Kidney (tissue), 14 donors: ENCODE measurements around the gene RAB41. TPM values are rescaled to one million over a fixed set of nuclear protein-coding genes. Genes with fewer than 3 reads are reported as not detected.

ENCODE experiments used
- DNase-seq, 5 donors: peaks; one replicate each; pipeline ENCODE4 v3.0.0-alpha.2; 2013 to 2020
- FAIRE-seq: peaks from 2 replicates; lab custom pipeline; 2012; peaks lifted over from hg19 to GRCh38; lab: Jason Lieb, UNC
- H3K27ac ChIP-seq, 2 donors: one replicate each; pipeline ENCODE4 v1.7.0; 2013; ENCODE audit warnings: low read depth in 2 of 2, low read length in 2 of 2, inconsistent platforms in 1 of 2
- H3K27me3 ChIP-seq: one replicate; pipeline ENCODE4 v1.7.1; 2013; ENCODE audit warnings: low read length, inconsistent platforms; ENCODE audit not compliant: control insufficient read depth, insufficient read depth
- H3K36me3 ChIP-seq, 3 donors: one replicate each; pipeline versions ENCODE4 v1.7.0 to v1.7.1; 2013; ENCODE audit warnings: low read length in 3 of 3, control low read depth in 1 of 3, inconsistent platforms in 1 of 3; ENCODE audit not compliant: insufficient read depth in 3 of 3, control insufficient read depth in 2 of 3
- H3K4me1 ChIP-seq, 3 donors: one replicate each; pipeline versions ENCODE4 v1.7.0 to v1.7.1; 2013; ENCODE audit warnings: low read length in 3 of 3, inconsistent platforms in 1 of 3, low read depth in 1 of 3; ENCODE audit not compliant: control insufficient read depth in 2 of 3, insufficient read depth in 2 of 3
- H3K4me3 ChIP-seq, 3 donors: one replicate each; pipeline versions ENCODE4 v1.7.0 to v1.8.1; 2013; ENCODE audit warnings: low read length in 3 of 3, control low read depth in 1 of 3, inconsistent platforms in 1 of 3
- H3K9ac ChIP-seq, 3 donors: one replicate each; pipeline versions ENCODE4 v1.7.0 to v1.7.1; 2013; ENCODE audit warnings: low read length in 3 of 3, control low read depth in 1 of 3, inconsistent platforms in 1 of 3
- H3K9me3 ChIP-seq, 3 donors: one replicate each; pipeline versions ENCODE4 v1.7.0 to v1.7.1; 2013; ENCODE audit warnings: low read length in 3 of 3, control low read depth in 1 of 3, inconsistent platforms in 1 of 3; ENCODE audit not compliant: control insufficient read depth in 2 of 3, insufficient read depth in 1 of 3
- intact Hi-C: fragments of 100-400 bp; cut with DNase I; formaldehyde crosslinking; loops from one replicate; pipeline ENCODE4 v1.11.1; 2022
- polyA plus RNA-seq: library from polyadenylated mRNA; stranded (reverse); fragments of 350-450 nt; fragmentation: Illumina TruSeq; extraction: RNeasy Lipid Tissue Mini Kit (QIAGEN cat#74804); gene quantifications from one replicate; pipeline ENCODE4 v1.2.3, GENCODE V29; 2014; ENCODE audit warnings: low read depth, low replicate concordance; ENCODE audit not compliant: insufficient read depth
- total RNA-seq: library from RNA; stranded (reverse); fragmentation: NEBNext Ultra II Directional; extraction: Animal tissue kit (Norgen Biotek cat#: 25700); gene quantifications from one replicate; pipeline ENCODE4 v1.2.1, GENCODE V29; 2021
- TF ChIP-seq, protein P1 (sequence below): IDR thresholded peaks from 3 replicates; pipeline ENCODE4 v1.5.1; 2012; ENCODE audit warnings: mild to moderate bottlenecking, moderate library complexity, borderline replicate concordance; ENCODE audit not compliant: insufficient read depth; ENCODE audit errors: extremely low read depth
- donor health status: control.
- donor health status: control.
- donor health status: control.
- donor health status: control.
- donor health status: control.
- donor health status: DM: yes; HTN: yes; CAD: no.
- donor health status: Normal renal cell carcinoma (clear cell type).

RAB41 gene
- total and polyA plus RNA-seq, 2 donors from 2014 or later: not detected

DNA sequence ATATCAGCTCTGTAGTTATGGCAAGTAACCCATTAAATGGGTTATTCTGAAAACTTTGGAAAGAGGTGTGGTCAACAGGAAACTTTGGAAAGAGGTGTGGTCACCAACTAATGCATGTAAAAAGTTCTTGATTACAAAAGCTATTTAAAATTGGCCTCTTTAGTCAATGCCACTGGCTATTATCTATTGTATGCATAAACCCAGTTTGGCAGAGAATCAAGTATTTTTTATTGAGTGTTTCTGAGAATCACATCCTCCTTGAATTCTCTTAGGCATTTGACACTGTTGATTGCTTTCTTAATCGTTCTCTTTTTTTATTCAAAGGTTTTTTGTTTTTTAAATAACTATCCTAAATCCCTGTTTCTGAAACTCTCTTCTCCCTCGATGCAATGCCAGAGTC, 29.5 kb upstream of the RAB41 start:
- TF ChIP-seq, protein P1, sequence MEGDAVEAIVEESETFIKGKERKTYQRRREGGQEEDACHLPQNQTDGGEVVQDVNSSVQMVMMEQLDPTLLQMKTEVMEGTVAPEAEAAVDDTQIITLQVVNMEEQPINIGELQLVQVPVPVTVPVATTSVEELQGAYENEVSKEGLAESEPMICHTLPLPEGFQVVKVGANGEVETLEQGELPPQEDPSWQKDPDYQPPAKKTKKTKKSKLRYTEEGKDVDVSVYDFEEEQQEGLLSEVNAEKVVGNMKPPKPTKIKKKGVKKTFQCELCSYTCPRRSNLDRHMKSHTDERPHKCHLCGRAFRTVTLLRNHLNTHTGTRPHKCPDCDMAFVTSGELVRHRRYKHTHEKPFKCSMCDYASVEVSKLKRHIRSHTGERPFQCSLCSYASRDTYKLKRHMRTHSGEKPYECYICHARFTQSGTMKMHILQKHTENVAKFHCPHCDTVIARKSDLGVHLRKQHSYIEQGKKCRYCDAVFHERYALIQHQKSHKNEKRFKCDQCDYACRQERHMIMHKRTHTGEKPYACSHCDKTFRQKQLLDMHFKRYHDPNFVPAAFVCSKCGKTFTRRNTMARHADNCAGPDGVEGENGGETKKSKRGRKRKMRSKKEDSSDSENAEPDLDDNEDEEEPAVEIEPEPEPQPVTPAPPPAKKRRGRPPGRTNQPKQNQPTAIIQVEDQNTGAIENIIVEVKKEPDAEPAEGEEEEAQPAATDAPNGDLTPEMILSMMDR: no peak
- no peak for DNase-seq
- Histone ChIP-seq H3K9ac (no peak overlapping the region), H3K4me3 (no peak overlapping the region), H3K27me3 (no peaks in the 10 kb centered on the region), H3K27ac (no peak overlapping the region), H3K36me3 (no peaks in the 10 kb centered on the region), H3K9me3 (no peaks in the 10 kb centered on the region), H3K4me1 (no peaks in the 10 kb centered on the region)
- no peak for FAIRE-seq
- intact Hi-C loops: no loop called here

DNA sequence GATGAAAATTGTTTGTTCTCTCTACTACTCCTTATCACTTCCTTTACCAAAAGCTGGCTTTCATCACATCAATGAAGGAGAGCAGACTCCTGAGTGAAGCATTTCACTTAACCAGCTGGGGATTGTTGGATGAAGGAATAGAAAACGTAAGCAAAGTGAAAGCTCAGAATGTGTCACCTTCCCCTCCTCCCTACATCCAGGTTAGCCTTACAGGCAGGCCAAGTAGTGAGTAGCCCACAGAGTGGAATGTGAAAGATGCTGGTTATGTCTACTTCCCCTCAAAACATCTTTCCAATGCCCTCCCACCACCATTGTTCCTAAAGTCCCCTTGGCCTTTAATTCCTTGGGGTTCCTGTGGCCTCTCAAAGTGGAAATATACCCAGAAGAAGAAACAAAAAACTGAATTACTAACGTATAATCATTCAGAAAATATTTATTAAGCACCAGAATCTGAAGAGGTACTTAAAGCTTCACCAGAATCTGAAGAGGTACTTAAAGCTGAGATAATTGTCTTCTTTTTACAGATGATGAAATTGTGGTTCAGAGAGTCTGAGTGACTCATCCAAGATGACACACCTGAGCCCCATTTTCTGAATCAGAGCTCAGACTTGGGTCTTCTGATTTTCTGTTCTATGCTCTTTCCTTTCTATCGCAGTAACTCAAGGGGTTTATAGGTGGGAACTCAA, 28.5 kb upstream of the RAB41 start:
- no peaks in the 10 kb centered on the region for H3K27me3 ChIP-seq
- H3K9ac ChIP-seq: no peak overlapping the region
- no peak for FAIRE-seq
- no peak for DNase-seq
- intact Hi-C loops: no loop called here
- no peak overlapping the region for H3K27ac ChIP-seq
- no peaks in the 10 kb centered on the region for H3K4me1 ChIP-seq
- H3K36me3 ChIP-seq: no peaks in the 10 kb centered on the region
- TF ChIP-seq, protein P1: no peak
- H3K9me3 ChIP-seq: no peaks in the 10 kb centered on the region
- H3K4me3 ChIP-seq: no peak overlapping the region

DNA sequence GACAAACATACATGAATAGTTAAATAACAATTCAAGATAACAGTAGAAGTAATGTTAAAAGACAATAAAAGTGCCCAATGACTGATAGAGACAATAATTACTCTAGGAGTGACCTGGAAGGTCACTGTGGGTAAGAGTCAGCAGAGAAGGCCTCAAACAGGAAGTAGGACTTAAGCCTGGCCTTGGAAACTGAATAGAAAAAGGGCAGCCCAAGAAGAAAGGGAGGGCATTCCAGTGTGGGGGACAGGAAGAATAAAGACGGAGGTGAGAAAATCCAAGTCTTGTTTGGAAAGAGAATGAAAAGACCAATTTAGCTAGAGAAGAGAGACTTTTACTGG, 27.9 kb upstream of the RAB41 start:
- Histone ChIP-seq H3K27me3 (no peaks in the 10 kb centered on the region), H3K27ac (no peak overlapping the region), H3K9ac (no peak overlapping the region), H3K4me3 (no peak overlapping the region), H3K36me3 (no peaks in the 10 kb centered on the region), H3K4me1 (no peaks in the 10 kb centered on the region), H3K9me3 (no peaks in the 10 kb centered on the region)
- TF ChIP-seq, protein P1: no peak
- FAIRE-seq: no peak
- intact Hi-C loops: no loop called here
- no peak for DNase-seq

DNA sequence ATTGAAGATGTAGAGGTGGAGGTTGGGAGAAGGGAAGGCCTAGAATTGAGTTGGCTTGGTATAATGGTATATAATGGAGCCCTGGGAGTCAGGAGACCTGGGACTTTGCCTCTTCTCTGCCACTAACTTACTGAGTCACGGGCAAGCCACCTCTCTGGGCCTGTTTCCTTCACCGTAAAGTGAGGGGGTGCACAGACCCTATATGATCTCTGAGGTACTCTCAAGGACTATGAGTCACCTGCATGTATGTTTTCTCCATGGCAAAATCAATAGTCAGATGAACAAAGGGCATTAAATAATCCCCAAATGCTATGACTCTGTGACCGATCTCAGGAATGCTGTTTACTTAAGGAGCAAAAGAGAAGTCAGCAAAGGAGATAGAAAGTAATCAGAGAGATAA, 27.1 kb upstream of the RAB41 start:
- Histone ChIP-seq H3K27me3 (no peaks in the 10 kb centered on the region), H3K9ac (no peak overlapping the region), H3K9me3 (no peaks in the 10 kb centered on the region), H3K36me3 (no peaks in the 10 kb centered on the region), H3K4me3 (no peak overlapping the region), H3K4me1 (no peaks in the 10 kb centered on the region), H3K27ac (no peak overlapping the region)
- no peak for DNase-seq
- TF ChIP-seq, protein P1: no peak
- no peak for FAIRE-seq
- intact Hi-C loops: no loop called here
